Measurements from ENCODE around the gene QRICH1. TPM values are rescaled to one million over a fixed set of nuclear protein-coding genes. Genes with fewer than 3 reads are reported as not detected.
A peak's percentile ranks its signal among the peaks of the same experiment; 100 is the strongest.

Gene QRICH1
- total and polyA plus RNA-seq, 12 donors = 46.2 to 101 (median 78.9) TPM

GRCh38 chr3:49021813-49022687, 71.8 kb downstream of the QRICH1 start, which contains the start of gene NDUFAF3:
TSS of gene NDUFAF3 (plus strand) at chr3:49022121. CDS start at chr3:49022145, 24 bp downstream.
- WGBS, 4 donors = 0 to 1% (median 0%) methylated on average over 15 to 83 of the region's 83 CpGs

GRCh38 chr3:49021213-49021812, 72.6 kb downstream of the QRICH1 start:
- no peaks in the 10 kb centered on the region for H3K27me3 ChIP-seq
- DNase-seq = peak; percentile 99 to 100 (median 100)
- WGBS, 4 donors = 0% methylated on average over 3 to 60 of the region's 60 CpGs; no CpG with 5 or more reads in 1 of the 4 donors
- H3K4me1 ChIP-seq (replicated peaks in 1 of 2) = peaks cover 22 to 44% of the 10 kb centered on the region in 2 donors
- TF ChIP-seq CTCF (IDR thresholded peaks at IDR 0.05) (no peak), POLR2A (IDR thresholded peaks at IDR 0.05) (peak; percentile 98 to 99)
- H3K4me3 ChIP-seq = peak overlapping the region; percentile 54 to 91 (median 66)
- peaks cover 0 to 39% of the 10 kb centered on the region in 2 donors for H3K36me3 ChIP-seq (replicated peaks in 1 of 2)
- intact Hi-C loops (cut with DNase I) = loop anchor here in 1 of 2 donors (10.0 kb wide), 1 partner anchor 1023 kb away; no protein-coding TSS in a partner anchor
- no peaks in the 10 kb centered on the region for H3K9me3 ChIP-seq (replicated peaks in 1 of 3)
- peak overlapping the region; percentile 98 to 100 (median 99) for H3K27ac ChIP-seq

More at GRCh38 chr3:49021813-49022687, 71.8 kb downstream of the QRICH1 start, which contains the start of gene NDUFAF3:
- H3K4me3 ChIP-seq = peak within 1 kb of the TSS; percentile 54 to 91 (median 66)
- TF ChIP-seq CTCF (IDR thresholded peaks at IDR 0.05) = peak; percentile 89 to 99 (median 96)
- TF ChIP-seq POLR2A (IDR thresholded peaks at IDR 0.05) = peak; percentile 91 to 93
- peak; percentile 93 to 97 (median 94) for DNase-seq
- peaks cover 22 to 44% of the 10 kb centered on the region in 2 donors for H3K4me1 ChIP-seq (replicated peaks in 1 of 2)
- intact Hi-C loops (cut with DNase I) = loop anchor here in 1 of 2 donors (10.0 kb wide), 1 partner anchor 1023 kb away; no protein-coding TSS in a partner anchor
- H3K9me3 ChIP-seq (replicated peaks in 1 of 3) = no peaks in the 10 kb centered on the region
- peaks cover 0 to 38% of the 10 kb centered on the region in 2 donors for H3K36me3 ChIP-seq (replicated peaks in 1 of 2)
- H3K27me3 ChIP-seq = no peaks in the 10 kb centered on the region
- H3K27ac ChIP-seq = peak within 1 kb of the TSS; percentile 98 to 100 (median 99)

- intact Hi-C loops (cut with DNase I) = loop anchor here in 1 of 2 donors (10.0 kb wide), 1 partner anchor 1024 kb away; no protein-coding TSS in a partner anchor
- Histone ChIP-seq H3K4me3 (peak overlapping the region; percentile 31 to 91 (median 66)), H3K36me3 (replicated peaks in 1 of 2) (peaks cover 0 to 39% of the 10 kb centered on the region in 2 donors), H3K4me1 (replicated peaks in 1 of 2) (peaks cover 22 to 44% of the 10 kb centered on the region in 2 donors), H3K27me3 (no peaks in the 10 kb centered on the region), H3K9me3 (replicated peaks in 1 of 3) (no peaks in the 10 kb centered on the region), H3K27ac (peak overlapping the region; percentile 98 to 100 (median 99))
- TF ChIP-seq POLR2A (IDR thresholded peaks at IDR 0.05) (no peak), CTCF (IDR thresholded peaks at IDR 0.05) (no peak)
- WGBS, 4 donors = 3 to 13% (median 4%) methylated on average over 15 to 51 of the region's 51 CpGs
- DNase-seq = peak; percentile 54 to 80 (median 72)
These were observed 73.3 kb downstream of the QRICH1 start for GRCh38 chr3:49020330-49021212.
